DMS53 treated with DMSO at 0.1 percent for 48 hours (cell line): Measurements from ENCODE around the gene TKFC.

ENCODE experiments used
- DNase-seq: peaks from one replicate; lab custom pipeline; 2025; ENCODE audit not compliant: unreplicated experiment; lab: John Stamatoyannopoulos, UW

TKFC gene

GRCh38 chr11:61332797-61333549, at the start of gene TKFC, which contains the start of gene DDB1:
TSS of gene TKFC (plus strand) at chr11:61333228. CDS start at chr11:61334729, 1,501 bp downstream.
TSS of gene DDB1 (minus strand) at chr11:61333105. CDS start at chr11:61332968, 137 bp downstream.
- DNase-seq: peak; percentile 90

GRCh38 chr11:61283613-61284012, 49.4 kb upstream of the TKFC start:
- DNase-seq: no peak

GRCh38 chr11:61287338-61287977, 45.6 kb upstream of the TKFC start:
- DNase-seq: no peak

- no peak for DNase-seq
Observed at GRCh38 chr11:61290905-61291690, 41.9 kb upstream of the TKFC start.

GRCh38 chr11:61292356-61292755, 40.7 kb upstream of the TKFC start:
- DNase-seq: no peak

GRCh38 chr11:61293867-61294716, 38.9 kb upstream of the TKFC start:
- peak; percentile 60 for DNase-seq

GRCh38 chr11:61294717-61295595, 38.1 kb upstream of the TKFC start, which contains the start of gene VWCE:
TSS of gene VWCE (minus strand) at chr11:61295316. CDS start at chr11:61295037, 279 bp downstream.
- DNase-seq: peak; percentile 60

- DNase-seq: peak; percentile 10
Observed at GRCh38 chr11:61295596-61295926, 37.5 kb upstream of the TKFC start.

- no peak for DNase-seq
Observed at GRCh38 chr11:61297341-61297740, 35.7 kb upstream of the TKFC start.

- no peak for DNase-seq
Observed at GRCh38 chr11:61297746-61298145, 35.3 kb upstream of the TKFC start.

- no peak for DNase-seq
Observed at GRCh38 chr11:61298663-61299244, 34.3 kb upstream of the TKFC start.

- no peak for DNase-seq
Observed at GRCh38 chr11:61302550-61302949, 30.5 kb upstream of the TKFC start.

- no peak for DNase-seq
Observed at GRCh38 chr11:61303725-61304124, 29.3 kb upstream of the TKFC start.

- no peak for DNase-seq
Observed at GRCh38 chr11:61305417-61305816, 27.6 kb upstream of the TKFC start.

GRCh38 chr11:61306221-61306620, 26.8 kb upstream of the TKFC start:
- DNase-seq: no peak

GRCh38 chr11:61307354-61307753, 25.7 kb upstream of the TKFC start:
- no peak for DNase-seq

- no peak for DNase-seq
Observed at GRCh38 chr11:61309141-61309540, 23.9 kb upstream of the TKFC start.

GRCh38 chr11:61309739-61310138, 23.3 kb upstream of the TKFC start:
- DNase-seq: no peak

GRCh38 chr11:61310749-61311148, 22.3 kb upstream of the TKFC start:
- DNase-seq: no peak
